ENCODE results near the gene POLR1D. TPM values are rescaled to one million over a fixed set of nuclear protein-coding genes. Genes with fewer than 3 reads are reported as not detected.

The POLR1D gene
- total and polyA plus RNA-seq, 8 donors, result 98.7 to 161 (median 139) TPM

DNA sequence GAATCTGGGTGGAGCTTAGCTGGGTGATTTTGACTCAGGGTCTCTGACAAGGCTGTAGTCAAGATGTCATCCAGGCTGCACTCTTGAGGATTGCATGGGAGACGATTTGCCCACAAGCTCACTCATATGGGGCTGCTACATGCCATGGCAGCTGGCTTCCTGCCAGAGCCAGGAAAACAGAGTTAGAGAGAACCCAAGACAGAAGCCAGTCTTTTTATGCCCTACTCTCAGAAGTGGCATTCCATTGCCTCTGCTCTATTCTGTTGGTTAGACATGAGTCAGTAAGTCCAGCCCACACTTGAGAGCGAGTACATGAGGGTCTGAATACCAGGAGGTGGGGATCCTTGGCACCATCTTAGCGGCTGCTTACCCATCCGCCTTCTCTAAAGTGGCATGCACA is 9.5 kb downstream of the POLR1D start:
- Histone ChIP-seq H3K4me3 (no peak overlapping the region), H3K9me3 (no peaks in the 10 kb centered on the region), H3K27ac (no peak overlapping the region), H3K36me3 (no peaks in the 10 kb centered on the region), H3K4me1 (peaks cover 12 to 20% (median 20%) of the 10 kb centered on the region in 3 donors), H3K27me3 (no peaks in the 10 kb centered on the region)
- TF ChIP-seq, protein P1, sequence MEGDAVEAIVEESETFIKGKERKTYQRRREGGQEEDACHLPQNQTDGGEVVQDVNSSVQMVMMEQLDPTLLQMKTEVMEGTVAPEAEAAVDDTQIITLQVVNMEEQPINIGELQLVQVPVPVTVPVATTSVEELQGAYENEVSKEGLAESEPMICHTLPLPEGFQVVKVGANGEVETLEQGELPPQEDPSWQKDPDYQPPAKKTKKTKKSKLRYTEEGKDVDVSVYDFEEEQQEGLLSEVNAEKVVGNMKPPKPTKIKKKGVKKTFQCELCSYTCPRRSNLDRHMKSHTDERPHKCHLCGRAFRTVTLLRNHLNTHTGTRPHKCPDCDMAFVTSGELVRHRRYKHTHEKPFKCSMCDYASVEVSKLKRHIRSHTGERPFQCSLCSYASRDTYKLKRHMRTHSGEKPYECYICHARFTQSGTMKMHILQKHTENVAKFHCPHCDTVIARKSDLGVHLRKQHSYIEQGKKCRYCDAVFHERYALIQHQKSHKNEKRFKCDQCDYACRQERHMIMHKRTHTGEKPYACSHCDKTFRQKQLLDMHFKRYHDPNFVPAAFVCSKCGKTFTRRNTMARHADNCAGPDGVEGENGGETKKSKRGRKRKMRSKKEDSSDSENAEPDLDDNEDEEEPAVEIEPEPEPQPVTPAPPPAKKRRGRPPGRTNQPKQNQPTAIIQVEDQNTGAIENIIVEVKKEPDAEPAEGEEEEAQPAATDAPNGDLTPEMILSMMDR (IDR thresholded peaks at IDR 0.05), result no peak
- FAIRE-seq (no peak), ATAC-seq (no peak), DNase-seq (no peak)
- 90 to 94% methylated on average over 4 of the region's 4 CpGs for WGBS, 2 donors
- intact Hi-C loops (cut with DNase I), result no loop called here

DNA sequence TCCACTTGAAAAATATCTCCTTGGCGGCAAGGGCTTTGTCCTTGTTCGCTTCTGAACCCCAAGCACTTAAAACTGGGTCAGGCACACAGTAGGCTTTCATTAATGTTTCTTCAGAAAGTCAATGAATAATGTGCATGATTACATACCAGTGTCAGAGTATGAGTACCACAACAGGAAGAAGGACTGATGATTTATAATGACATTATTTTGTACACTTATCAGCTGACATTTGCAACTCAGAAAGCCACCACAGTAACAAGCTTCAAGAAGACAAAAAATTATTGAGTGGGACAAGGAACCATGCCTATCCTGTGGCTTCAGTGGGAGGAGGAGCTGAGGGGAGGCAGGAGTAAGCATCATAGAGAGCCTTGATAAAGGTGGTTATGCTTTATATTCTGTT is 10.0 kb downstream of the POLR1D start:
- Histone ChIP-seq H3K27ac (no peak overlapping the region), H3K27me3 (no peaks in the 10 kb centered on the region), H3K4me3 (no peak overlapping the region), H3K4me1 (peaks cover 12 to 22% (median 16%) of the 10 kb centered on the region in 3 donors), H3K9me3 (no peaks in the 10 kb centered on the region), H3K36me3 (no peaks in the 10 kb centered on the region)
- intact Hi-C loops (cut with DNase I), result no loop called here
- DNase-seq (no peak), ATAC-seq (no peak), FAIRE-seq (no peak)
- TF ChIP-seq, protein P1 (IDR thresholded peaks at IDR 0.05), result no peak
- WGBS, 2 donors, result 96% methylated on average over 2 of the region's 2 CpGs

DNA sequence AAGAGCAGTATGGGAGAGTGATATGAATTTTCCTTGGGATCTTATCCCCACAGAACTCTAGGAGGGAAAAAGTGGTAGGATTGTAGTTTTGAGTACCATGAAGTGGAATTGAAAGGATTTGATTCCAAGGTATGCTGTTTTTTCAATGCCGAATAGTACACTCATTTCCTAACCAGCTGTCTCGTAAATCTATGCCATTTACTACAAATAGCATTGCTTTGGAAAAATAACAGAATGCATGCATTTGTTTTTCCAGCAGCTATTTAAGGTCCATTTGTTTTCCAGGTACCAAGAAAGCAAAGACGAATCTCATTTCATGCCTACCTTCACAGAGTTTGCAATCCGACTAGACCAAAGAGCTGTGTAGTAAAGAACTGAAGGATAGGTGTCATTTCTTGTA is 10.5 kb downstream of the POLR1D start:
- 86 to 94% methylated on average over 4 of the region's 4 CpGs for WGBS, 2 donors
- ATAC-seq (no peak), DNase-seq (no peak), FAIRE-seq (no peak)
- Histone ChIP-seq H3K27ac (no peak overlapping the region), H3K9me3 (no peaks in the 10 kb centered on the region), H3K4me3 (no peak overlapping the region), H3K36me3 (no peaks in the 10 kb centered on the region), H3K27me3 (no peaks in the 10 kb centered on the region), H3K4me1 (peaks cover 12 to 23% (median 16%) of the 10 kb centered on the region in 3 donors)
- intact Hi-C loops (cut with DNase I), result no loop called here
- TF ChIP-seq, protein P1 (IDR thresholded peaks at IDR 0.05), result no peak

DNA sequence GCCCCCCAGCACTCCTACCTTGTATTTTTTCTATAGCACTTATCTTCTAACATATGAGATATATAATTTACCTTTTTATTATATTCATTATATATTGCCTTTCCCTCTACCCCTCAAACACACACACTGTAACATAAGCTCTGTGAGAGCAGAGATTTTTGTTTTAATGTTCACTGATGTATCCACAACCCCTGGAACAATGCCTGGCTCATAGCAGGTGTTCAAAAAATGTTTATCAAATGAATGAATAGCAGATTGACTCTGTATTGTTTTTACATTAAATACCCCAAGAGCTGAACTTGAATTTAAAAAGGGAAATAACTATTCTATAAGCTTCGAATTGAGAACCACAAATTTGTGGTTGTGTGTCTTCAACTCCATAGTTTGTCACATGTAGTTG is 11.0 kb downstream of the POLR1D start:
- ATAC-seq (no peak), FAIRE-seq (no peak), DNase-seq (no peak)
- Histone ChIP-seq H3K4me3 (no peak overlapping the region), H3K27me3 (no peaks in the 10 kb centered on the region), H3K4me1 (peaks cover 12 to 23% (median 16%) of the 10 kb centered on the region in 3 donors), H3K36me3 (no peaks in the 10 kb centered on the region), H3K9me3 (no peaks in the 10 kb centered on the region), H3K27ac (no peak overlapping the region)
- TF ChIP-seq, protein P1 (IDR thresholded peaks at IDR 0.05), result no peak
- intact Hi-C loops (cut with DNase I), result no loop called here
- 90 to 94% methylated on average over 1 of the region's 1 CpG for WGBS, 2 donors

DNA sequence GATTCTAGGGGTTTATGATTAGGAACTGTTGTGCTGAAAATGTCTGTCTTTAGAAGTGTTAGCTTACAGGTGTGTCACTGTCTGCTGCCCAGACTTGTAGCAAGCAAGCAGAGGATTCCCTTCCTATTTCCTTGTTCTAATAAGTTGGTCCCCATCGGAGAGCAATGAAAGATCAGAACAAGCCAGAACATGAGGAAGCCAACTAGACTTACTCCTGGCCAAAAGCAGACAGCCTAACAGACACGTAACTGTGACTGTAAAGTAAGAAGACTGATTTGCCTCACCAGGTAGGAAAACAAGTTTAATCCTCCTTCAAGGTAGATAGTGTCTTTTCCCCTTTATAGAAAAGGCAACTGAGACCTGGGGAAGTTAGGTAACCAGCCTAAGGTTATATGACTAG is 12.5 kb downstream of the POLR1D start:
- ATAC-seq, result peak in 1 of 4 donors; percentile 39
- TF ChIP-seq, protein P1 (IDR thresholded peaks at IDR 0.05), result no peak
- H3K4me1 ChIP-seq, result peaks cover 10 to 17% (median 16%) of the 10 kb centered on the region in 3 donors
- H3K9me3 ChIP-seq, result no peaks in the 10 kb centered on the region
- intact Hi-C loops (cut with DNase I), result no loop called here
- H3K27me3 ChIP-seq, result no peaks in the 10 kb centered on the region
- FAIRE-seq, result no peak
- 65 to 86% methylated on average over 2 of the region's 2 CpGs for WGBS, 2 donors
- no peak overlapping the region for H3K27ac ChIP-seq
- no peak overlapping the region for H3K4me3 ChIP-seq
- no peak for DNase-seq
- no peaks in the 10 kb centered on the region for H3K36me3 ChIP-seq
